Ascending aorta (tissue), 2 donors: ENCODE data around the gene TALDO1. TPM values are rescaled to one million over a fixed set of nuclear protein-coding genes. Genes with fewer than 3 reads are reported as not detected.

Source experiments
- DNase-seq, 2 donors: peaks; one replicate each; pipeline ENCODE4 v3.0.0-alpha.2; 2019; ENCODE audit warnings: low spot score in 2 of 2
- H3K27ac ChIP-seq, 2 donors: fragments of 200-600 bp; sonication (generic); one replicate each; pipeline ENCODE4 v1.5.1; 2016 to 2017; ENCODE audit warnings: mild to moderate bottlenecking in 1 of 2
- H3K27me3 ChIP-seq: fragments of 200-600 bp; sonication (generic); one replicate; pipeline ENCODE4 v1.5.1; 2017
- H3K36me3 ChIP-seq, 2 donors: fragments of 200-600 bp; sonication (generic); one replicate each; pipeline ENCODE4 v1.5.1; 2016
- H3K4me1 ChIP-seq, 2 donors: fragments of 200-600 bp; sonication (generic); one replicate each; pipeline ENCODE4 v1.5.1; 2016 to 2017; ENCODE audit warnings: mild to moderate bottlenecking in 1 of 2
- H3K4me3 ChIP-seq, 2 donors: fragments of 200-600 bp; sonication (generic); one replicate each; pipeline ENCODE4 v1.5.1; 2016 to 2017; ENCODE audit warnings: mild to moderate bottlenecking in 1 of 2
- H3K9me3 ChIP-seq, 2 donors: fragments of 200-600 bp; sonication (generic); one replicate each; pipeline ENCODE4 v1.5.1; 2016
- intact Hi-C: fragments of 100-400 bp; cut with DNase I; formaldehyde crosslinking; loops from one replicate; pipeline ENCODE4 v1.15.1; 2023
- total RNA-seq: library from RNA; depleted of rRNA; stranded (reverse); fragments of >200 nt; gene quantifications from one replicate; pipeline ENCODE4 v1.1.0, GENCODE V29; 2016
- TF ChIP-seq, protein P1 (sequence below), 3 experiments: fragments of 200-600 bp in 2 of 3; fragments of 450-650 bp in 1 of 3; sonication (generic) in 2 of 3; IDR thresholded peaks; one replicate each; pipeline ENCODE4 v1.5.1; 2016 to 2019; ENCODE audit warnings: antibody characterized with exemption in 3 of 3, mild to moderate bottlenecking in 1 of 3, moderate library complexity in 1 of 3

The TALDO1 gene
- total RNA-seq, 1 donor from 2014 or later = 245 TPM

GRCh38 chr11:701741-702461 is 45.4 kb upstream of the TALDO1 start:
- Histone ChIP-seq H3K4me3 (no peak overlapping the region), H3K27me3 (no peaks in the 10 kb centered on the region), H3K4me1 (peaks cover 2 to 45% of the 10 kb centered on the region in 2 donors), H3K36me3 (peaks cover 9 to 10% of the 10 kb centered on the region in 2 donors), H3K27ac (peak overlapping the region; percentile 90 to 96), H3K9me3 (no peaks in the 10 kb centered on the region)
- intact Hi-C loops = no loop called here
- TF ChIP-seq, protein P1, sequence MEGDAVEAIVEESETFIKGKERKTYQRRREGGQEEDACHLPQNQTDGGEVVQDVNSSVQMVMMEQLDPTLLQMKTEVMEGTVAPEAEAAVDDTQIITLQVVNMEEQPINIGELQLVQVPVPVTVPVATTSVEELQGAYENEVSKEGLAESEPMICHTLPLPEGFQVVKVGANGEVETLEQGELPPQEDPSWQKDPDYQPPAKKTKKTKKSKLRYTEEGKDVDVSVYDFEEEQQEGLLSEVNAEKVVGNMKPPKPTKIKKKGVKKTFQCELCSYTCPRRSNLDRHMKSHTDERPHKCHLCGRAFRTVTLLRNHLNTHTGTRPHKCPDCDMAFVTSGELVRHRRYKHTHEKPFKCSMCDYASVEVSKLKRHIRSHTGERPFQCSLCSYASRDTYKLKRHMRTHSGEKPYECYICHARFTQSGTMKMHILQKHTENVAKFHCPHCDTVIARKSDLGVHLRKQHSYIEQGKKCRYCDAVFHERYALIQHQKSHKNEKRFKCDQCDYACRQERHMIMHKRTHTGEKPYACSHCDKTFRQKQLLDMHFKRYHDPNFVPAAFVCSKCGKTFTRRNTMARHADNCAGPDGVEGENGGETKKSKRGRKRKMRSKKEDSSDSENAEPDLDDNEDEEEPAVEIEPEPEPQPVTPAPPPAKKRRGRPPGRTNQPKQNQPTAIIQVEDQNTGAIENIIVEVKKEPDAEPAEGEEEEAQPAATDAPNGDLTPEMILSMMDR (IDR thresholded peaks at IDR 0.05) = no peak
- no peak for DNase-seq

GRCh38 chr11:702462-703461 is 44.5 kb upstream of the TALDO1 start:
- Histone ChIP-seq H3K27me3 (no peaks in the 10 kb centered on the region), H3K36me3 (peaks cover 9 to 10% of the 10 kb centered on the region in 2 donors), H3K4me1 (peaks cover 0 to 45% of the 10 kb centered on the region in 2 donors), H3K9me3 (no peaks in the 10 kb centered on the region), H3K4me3 (no peak overlapping the region), H3K27ac (peak overlapping the region; percentile 90 to 96)
- intact Hi-C loops = no loop called here
- peak in 1 of 2 donors; percentile 82 for DNase-seq
- TF ChIP-seq, protein P1 (IDR thresholded peaks at IDR 0.05) = no peak

- TF ChIP-seq, protein P1 (IDR thresholded peaks at IDR 0.05) = no peak
- DNase-seq = no peak
- intact Hi-C loops = no loop called here
- Histone ChIP-seq H3K4me3 (no peak overlapping the region), H3K9me3 (no peaks in the 10 kb centered on the region), H3K4me1 (peaks cover 0 to 39% of the 10 kb centered on the region in 2 donors), H3K27me3 (no peaks in the 10 kb centered on the region), H3K27ac (peak overlapping the region; percentile 90 to 96), H3K36me3 (peaks cover 9 to 10% of the 10 kb centered on the region in 2 donors)
Observed at GRCh38 chr11:703506-703905, 43.8 kb upstream of the TALDO1 start.

GRCh38 chr11:704228-704674 is 43.0 kb upstream of the TALDO1 start:
- Histone ChIP-seq H3K4me1 (peaks cover 0 to 34% of the 10 kb centered on the region in 2 donors), H3K4me3 (no peak overlapping the region)
- no peak for DNase-seq

More at GRCh38 chr11:704228-704674, 43.0 kb upstream of the TALDO1 start:
- TF ChIP-seq, protein P1 (IDR thresholded peaks at IDR 0.05) = no peak
- Histone ChIP-seq H3K36me3 (peaks cover 6 to 10% of the 10 kb centered on the region in 2 donors), H3K9me3 (no peaks in the 10 kb centered on the region), H3K27me3 (no peaks in the 10 kb centered on the region), H3K27ac (peak overlapping the region; percentile 90 to 96)
- intact Hi-C loops = no loop called here
